ENCODE data around the gene RAB7B.

RAB7B gene

DNA sequence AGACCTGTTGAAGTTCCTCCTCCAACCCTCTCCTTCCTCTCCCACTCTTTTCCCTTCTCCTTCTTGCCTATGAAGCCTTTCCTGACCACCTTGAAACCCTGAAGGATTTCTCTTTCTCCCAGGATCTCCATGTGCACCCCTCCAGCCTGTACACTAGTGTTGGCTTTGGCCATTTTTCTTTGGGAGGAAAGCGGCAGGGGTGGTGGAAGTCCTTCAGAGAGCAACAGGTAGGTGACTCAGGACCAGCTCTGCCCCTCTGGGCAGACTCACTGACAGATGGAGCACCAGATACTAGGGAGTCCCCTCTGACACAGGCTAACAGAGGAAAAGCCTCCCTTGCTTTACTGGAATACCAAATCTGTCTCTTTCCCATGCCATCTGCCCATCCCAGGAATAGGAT lies 64.5 kb downstream of the RAB7B start:
- peaks cover 33% of the 10 kb centered on the region for H3K27me3 ChIP-seq
- TF ChIP-seq, protein P1, sequence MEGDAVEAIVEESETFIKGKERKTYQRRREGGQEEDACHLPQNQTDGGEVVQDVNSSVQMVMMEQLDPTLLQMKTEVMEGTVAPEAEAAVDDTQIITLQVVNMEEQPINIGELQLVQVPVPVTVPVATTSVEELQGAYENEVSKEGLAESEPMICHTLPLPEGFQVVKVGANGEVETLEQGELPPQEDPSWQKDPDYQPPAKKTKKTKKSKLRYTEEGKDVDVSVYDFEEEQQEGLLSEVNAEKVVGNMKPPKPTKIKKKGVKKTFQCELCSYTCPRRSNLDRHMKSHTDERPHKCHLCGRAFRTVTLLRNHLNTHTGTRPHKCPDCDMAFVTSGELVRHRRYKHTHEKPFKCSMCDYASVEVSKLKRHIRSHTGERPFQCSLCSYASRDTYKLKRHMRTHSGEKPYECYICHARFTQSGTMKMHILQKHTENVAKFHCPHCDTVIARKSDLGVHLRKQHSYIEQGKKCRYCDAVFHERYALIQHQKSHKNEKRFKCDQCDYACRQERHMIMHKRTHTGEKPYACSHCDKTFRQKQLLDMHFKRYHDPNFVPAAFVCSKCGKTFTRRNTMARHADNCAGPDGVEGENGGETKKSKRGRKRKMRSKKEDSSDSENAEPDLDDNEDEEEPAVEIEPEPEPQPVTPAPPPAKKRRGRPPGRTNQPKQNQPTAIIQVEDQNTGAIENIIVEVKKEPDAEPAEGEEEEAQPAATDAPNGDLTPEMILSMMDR (IDR thresholded peaks at IDR 0.05): no peak
- no peaks in the 10 kb centered on the region for H3K4me1 ChIP-seq (ENCODE audit: control insufficient read depth in 1 of 2, insufficient read depth in 1 of 2, low read depth in 1 of 2, low read length in 1 of 2)
- no peaks in the 10 kb centered on the region for H3K36me3 ChIP-seq
- H3K27ac ChIP-seq: no peak overlapping the region
- H3K9me3 ChIP-seq: no peaks in the 10 kb centered on the region
- H3K4me3 ChIP-seq (ENCODE audit: low read depth in 1 of 2, low read length in 1 of 2): no peak overlapping the region

DNA sequence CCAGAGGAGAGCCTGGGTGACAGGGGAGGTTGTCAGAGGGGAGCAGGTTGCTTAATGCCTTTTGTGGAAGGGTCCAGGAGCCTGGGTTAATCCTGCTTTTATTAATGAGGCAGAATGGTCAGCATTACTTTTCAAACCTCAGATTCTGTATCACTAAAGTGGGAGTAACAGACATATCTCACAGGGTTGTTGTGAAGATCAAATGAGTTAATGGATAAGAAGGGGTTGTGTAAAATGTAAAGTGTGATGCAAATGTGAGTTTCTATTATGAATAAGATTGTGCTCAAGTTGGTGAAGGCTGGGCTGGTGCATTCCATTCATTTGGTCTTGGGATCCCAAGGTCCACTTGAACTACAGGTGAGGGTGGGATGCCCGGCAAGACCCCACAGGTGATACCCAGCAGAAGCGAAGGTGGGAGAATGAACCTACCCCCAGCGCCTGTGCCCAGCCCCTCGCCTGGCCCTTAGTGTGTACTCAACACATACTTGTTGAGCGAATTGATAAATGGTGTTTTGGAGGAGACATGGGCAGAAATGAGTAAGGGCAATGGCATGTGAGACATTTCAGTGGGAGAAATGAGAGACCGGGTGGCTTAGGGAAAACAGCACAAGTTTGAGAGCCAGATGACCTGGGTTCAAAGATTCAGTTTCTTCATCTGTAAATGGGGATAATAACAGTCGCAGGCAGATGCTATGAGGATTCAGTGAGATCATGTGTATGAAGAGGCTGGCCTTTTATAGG lies 66.2 kb downstream of the RAB7B start:
- Histone ChIP-seq H3K9me3 (no peaks in the 10 kb centered on the region), H3K27me3 (peaks cover 20% of the 10 kb centered on the region), H3K36me3 (no peaks in the 10 kb centered on the region), H3K4me3 (ENCODE audit: low read depth in 1 of 2, low read length in 1 of 2) (no peak overlapping the region), H3K4me1 (ENCODE audit: control insufficient read depth in 1 of 2, insufficient read depth in 1 of 2, low read depth in 1 of 2, low read length in 1 of 2) (no peaks in the 10 kb centered on the region), H3K27ac (no peak overlapping the region)
- TF ChIP-seq, protein P1 (IDR thresholded peaks at IDR 0.05): no peak

DNA sequence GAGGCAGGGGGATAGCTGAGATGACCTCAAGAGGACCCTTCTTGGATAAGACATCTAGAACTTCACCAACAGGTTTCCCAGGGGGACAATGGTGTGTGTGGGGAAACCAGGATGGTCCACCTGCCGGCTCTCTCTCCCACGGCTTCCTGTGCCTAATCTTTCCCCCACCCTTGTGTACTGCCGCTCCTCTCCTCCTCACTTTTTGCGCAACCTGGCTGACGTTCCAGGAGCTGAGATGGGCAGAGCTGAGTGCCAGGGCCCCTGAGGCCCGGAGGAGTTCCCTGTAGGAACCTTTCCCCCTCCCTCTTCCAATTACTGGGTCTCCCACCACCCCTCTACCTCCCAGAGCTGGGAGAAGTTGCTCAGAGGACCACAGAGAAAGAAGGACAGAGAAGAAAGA lies 66.9 kb downstream of the RAB7B start:
- no peaks in the 10 kb centered on the region for H3K36me3 ChIP-seq
- H3K4me1 ChIP-seq (ENCODE audit: control insufficient read depth in 1 of 2, insufficient read depth in 1 of 2, low read depth in 1 of 2, low read length in 1 of 2): no peaks in the 10 kb centered on the region
- H3K27me3 ChIP-seq: peaks cover 16% of the 10 kb centered on the region
- H3K27ac ChIP-seq: no peak overlapping the region
- TF ChIP-seq, protein P1 (IDR thresholded peaks at IDR 0.05): no peak
- H3K4me3 ChIP-seq (ENCODE audit: low read depth in 1 of 2, low read length in 1 of 2): no peak overlapping the region
- no peaks in the 10 kb centered on the region for H3K9me3 ChIP-seq

DNA sequence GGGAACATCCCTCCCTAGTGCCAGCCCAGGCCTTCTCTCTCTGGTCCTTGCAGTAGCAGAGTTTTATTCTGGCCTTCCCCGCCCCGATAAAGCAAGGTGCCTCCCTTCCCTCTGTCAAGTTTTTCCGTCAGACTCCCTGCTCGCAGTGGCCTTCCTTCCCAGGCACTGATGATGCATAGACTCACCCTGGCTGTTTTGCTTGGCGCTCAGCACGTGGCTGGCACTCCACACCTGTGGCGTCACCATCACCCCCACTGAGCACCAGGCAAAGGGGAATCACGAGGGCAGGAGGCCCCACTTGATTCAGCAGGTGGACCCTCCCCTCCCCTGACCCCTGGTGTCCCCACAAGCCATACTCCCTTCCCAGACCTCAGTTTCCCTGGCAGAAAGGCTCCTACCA lies 67.3 kb downstream of the RAB7B start:
- H3K4me3 ChIP-seq (ENCODE audit: low read depth in 1 of 2, low read length in 1 of 2): no peak overlapping the region
- no peak overlapping the region for H3K27ac ChIP-seq
- H3K36me3 ChIP-seq: no peaks in the 10 kb centered on the region
- H3K27me3 ChIP-seq: peaks cover 14% of the 10 kb centered on the region
- H3K9me3 ChIP-seq: no peaks in the 10 kb centered on the region
- no peaks in the 10 kb centered on the region for H3K4me1 ChIP-seq (ENCODE audit: control insufficient read depth in 1 of 2, insufficient read depth in 1 of 2, low read depth in 1 of 2, low read length in 1 of 2)
- TF ChIP-seq, protein P1 (IDR thresholded peaks at IDR 0.05): no peak

DNA sequence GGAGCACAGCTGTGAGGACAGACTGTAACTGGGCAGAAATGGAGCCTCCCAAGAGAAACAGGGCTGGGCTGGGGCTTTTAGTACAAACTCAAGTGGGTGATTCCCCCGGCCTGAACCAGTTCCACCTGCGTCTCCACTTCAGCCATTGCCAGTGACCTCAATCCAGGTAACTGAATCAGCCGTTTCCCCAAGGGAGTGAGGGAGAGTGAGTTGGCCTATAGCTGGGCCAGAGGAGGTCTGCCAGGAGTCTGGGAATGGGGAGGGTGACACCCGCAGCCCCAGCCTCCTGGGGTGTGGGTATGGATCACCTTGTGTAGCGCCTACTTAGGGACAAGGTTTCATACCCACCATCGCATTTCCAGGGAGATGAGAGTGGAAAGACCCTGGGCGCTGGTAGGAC lies 68.4 kb downstream of the RAB7B start:
- no peaks in the 10 kb centered on the region for H3K9me3 ChIP-seq
- H3K4me1 ChIP-seq (ENCODE audit: control insufficient read depth in 1 of 2, insufficient read depth in 1 of 2, low read depth in 1 of 2, low read length in 1 of 2): no peaks in the 10 kb centered on the region
- TF ChIP-seq, protein P1 (IDR thresholded peaks at IDR 0.05): no peak
- H3K36me3 ChIP-seq: no peaks in the 10 kb centered on the region
- peaks cover 13% of the 10 kb centered on the region for H3K27me3 ChIP-seq
- no peak overlapping the region for H3K27ac ChIP-seq
- H3K4me3 ChIP-seq (ENCODE audit: low read depth in 1 of 2, low read length in 1 of 2): no peak overlapping the region
